GM12864 (cell line): Measurements from ENCODE around the gene ABCA3.

Experiments
- DNase-seq: peaks from one replicate; pipeline ENCODE4 v3.0.0-alpha.2; 2011; ENCODE audit warnings: low read depth
- H3K4me3 ChIP-seq: 2 replicates; pipeline ENCODE4 v1.5.1; 2011; ENCODE audit warnings: mild to moderate bottlenecking, low read depth, low read length, control low read depth
- CTCF ChIP-seq: IDR thresholded peaks from 2 replicates; pipeline ENCODE4 v1.5.1; 2011; ENCODE audit warnings: low read depth, mild to moderate bottlenecking, moderate library complexity, low read length, control low read depth, inconsistent platforms; ENCODE audit errors: missing control alignments

ABCA3 gene

GRCh38 chr16:2317231-2318020 is 23.1 kb downstream of the ABCA3 start:
- no peak for TF ChIP-seq CTCF
- no peak for DNase-seq
- no peak overlapping the region for H3K4me3 ChIP-seq

DNA sequence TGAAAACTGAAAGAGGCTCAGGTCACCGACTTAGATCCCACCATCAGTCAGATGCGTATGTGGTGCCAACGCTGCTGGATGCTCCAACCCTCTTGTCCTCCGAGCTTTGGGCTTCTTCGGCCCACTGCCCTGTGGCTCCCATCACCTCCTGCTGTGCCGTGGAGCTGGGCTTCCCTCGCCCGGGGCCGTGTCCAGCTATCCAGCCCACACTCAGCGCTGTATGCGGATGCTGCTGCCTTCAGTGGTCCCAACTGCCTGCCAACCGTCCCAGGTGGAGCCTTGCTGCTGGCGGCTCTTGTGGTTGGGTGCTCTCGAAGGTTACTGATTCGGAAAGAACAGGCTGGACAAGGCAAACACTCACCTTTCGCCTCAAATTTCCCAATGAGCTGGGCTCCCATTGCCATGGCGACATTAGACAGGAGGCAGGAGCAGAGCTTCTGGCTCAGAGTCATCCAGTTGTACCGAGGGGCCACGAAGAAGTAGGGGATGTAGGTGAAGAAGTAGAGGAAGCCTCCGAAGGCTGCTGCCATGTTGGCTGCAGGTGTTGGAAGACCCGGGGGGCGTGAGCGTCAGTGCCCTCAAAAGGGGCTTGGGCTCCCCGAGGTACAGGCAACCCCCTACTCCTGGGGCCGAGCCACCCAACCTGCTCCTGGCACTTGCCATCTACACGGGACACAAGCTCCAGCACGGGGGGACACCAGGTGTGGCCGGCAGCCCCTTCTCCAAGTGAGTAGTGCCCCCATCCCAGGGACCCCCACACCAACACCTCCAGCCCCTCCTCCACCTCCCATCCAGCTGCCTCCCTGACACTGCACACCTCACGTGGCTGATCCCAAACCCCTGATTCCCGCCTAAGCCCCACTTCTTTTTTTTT is 32.2 kb downstream of the ABCA3 start:
- no peak for DNase-seq
- no peak for TF ChIP-seq CTCF

DNA sequence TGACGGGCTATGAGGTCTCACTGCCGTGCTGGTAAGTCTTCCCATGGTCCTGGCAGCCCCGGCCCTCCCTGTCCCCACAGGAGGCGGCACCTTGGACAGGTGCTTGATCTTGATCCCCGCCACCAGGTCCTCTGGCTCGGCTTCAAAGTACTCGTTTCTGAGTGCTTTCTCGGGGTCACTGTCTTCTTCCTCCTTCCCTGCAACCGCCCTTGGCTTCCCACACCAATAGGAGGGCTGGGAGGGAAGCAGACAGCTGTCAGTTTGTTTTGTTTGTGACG is 40.7 kb downstream of the ABCA3 start:
- H3K4me3 ChIP-seq = no peak overlapping the region
- no peak for TF ChIP-seq CTCF
- no peak for DNase-seq

More for the DNA sequence above, 32.2 kb downstream of the ABCA3 start:
- H3K4me3 ChIP-seq = no peak overlapping the region

DNA sequence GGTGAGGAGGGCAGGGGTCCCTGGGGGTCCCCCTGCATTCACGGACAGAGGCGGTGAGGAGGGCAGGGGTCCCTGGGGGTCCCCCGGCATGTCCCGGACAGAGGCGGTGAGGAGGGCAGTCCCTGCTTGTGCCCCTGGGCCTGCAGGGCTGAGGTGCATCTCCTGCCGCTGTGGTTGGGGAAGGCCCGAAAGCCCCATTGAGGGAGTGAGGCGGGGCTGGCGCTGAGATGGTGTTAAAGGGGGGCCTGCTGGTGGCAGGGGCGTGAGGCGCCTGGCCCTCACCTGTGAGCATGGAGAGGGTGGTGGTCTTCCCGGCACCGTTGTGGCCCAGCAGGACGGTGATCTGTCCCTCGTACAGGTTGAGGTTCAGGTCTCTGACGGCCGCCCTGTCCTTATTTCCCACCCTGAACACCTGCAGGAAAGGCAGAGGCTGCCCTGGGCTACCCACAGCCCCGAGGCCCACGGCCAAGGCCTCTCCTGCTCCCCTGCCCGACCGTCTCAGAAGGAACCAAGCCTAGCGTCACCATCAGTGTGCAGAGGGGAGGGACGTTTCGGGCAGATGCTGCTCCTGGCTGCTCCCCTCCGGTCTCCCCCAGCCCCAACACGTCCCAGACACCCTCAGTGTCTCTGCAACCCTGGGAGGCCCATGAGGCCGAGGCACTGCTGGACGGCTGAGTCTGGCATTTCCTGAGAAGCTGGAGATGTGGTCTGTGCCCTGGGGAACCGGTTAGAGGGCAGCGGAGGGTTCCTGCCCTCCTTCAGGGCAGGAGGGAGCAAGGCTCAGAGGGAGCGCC is 41.2 kb downstream of the ABCA3 start:
- H3K4me3 ChIP-seq = no peak overlapping the region
- TF ChIP-seq CTCF = no peak
- no peak for DNase-seq

- no peak for TF ChIP-seq CTCF
- no peak overlapping the region for H3K4me3 ChIP-seq
- no peak for DNase-seq
Measured at GRCh38 chr16:2298621-2299020, 41.9 kb downstream of the ABCA3 start.

GRCh38 chr16:2297506-2297860 is 43.0 kb downstream of the ABCA3 start:
- no peak overlapping the region for H3K4me3 ChIP-seq
- DNase-seq = no peak

More at GRCh38 chr16:2297506-2297860, 43.0 kb downstream of the ABCA3 start:
- TF ChIP-seq CTCF = no peak
